ENCODE measurements around the gene ATXN8OS. TPM values are rescaled to one million over a fixed set of nuclear protein-coding genes. Genes with fewer than 3 reads are reported as not detected.
"Not testable (repeated sequence)": the region's sequence is repeated elsewhere in the genome, so short reads cannot be mapped to it uniquely, and the experiment has no call there.

The ATXN8OS gene
- not detected for polyA plus RNA-seq

DNA sequence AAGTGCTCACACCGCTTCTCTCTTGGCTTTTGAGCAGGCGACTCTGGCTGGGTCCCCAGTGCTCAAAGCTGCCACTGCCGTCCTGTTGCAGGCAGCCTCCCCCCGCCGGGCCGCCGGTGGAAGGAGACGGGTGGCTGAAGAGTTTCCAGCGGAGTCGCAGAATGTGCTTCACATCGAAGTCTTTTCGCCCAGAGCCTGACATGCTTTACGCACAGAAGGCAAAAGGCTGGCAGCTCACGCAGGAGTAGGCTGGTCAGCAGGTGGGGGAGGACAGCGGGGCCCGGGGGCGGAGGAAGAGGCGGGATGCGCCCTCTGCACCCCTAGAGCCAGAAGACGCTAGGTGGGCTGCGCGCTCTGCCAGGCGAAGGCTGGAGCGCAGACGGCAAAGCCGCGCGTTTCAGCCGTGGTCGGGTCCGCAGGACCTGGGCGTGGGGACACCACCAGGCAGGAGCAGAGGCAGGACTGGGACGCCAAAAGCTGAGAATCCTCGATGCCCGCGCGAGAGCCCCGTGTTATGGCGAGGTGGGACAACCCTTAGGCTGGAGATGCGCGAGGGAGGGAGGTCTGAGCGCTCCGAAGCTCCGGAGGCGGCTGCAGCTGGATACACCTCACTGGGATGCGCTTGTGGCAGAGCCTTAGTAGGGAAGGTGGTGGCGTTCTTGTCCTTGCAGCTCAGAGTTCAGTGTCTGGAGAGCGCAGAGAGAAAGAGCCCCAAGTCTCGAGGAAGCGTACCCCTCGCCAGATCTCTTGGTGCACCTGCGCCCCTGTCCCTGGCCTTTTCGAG, at the start of gene ATXN8OS:
ATXN8OS (plus strand) TSS at position 329 of the 784 bp plus-strand sequence.
- WGBS, 3 donors = 2 to 4% (median 3%) methylated on average over 52 to 53 of the region's 53 CpGs
- H3K27ac ChIP-seq (ENCODE audit: low read depth, low read length) = no peak within 1 kb of the TSS

GRCh38 chr13:70080012-70080411, 27.6 kb upstream of the ATXN8OS start:
- 21 to 39% (median 22%) methylated on average over 4 of the region's 4 CpGs for WGBS, 3 donors
- H3K27ac ChIP-seq (ENCODE audit: low read depth, low read length) = no peak overlapping the region

DNA sequence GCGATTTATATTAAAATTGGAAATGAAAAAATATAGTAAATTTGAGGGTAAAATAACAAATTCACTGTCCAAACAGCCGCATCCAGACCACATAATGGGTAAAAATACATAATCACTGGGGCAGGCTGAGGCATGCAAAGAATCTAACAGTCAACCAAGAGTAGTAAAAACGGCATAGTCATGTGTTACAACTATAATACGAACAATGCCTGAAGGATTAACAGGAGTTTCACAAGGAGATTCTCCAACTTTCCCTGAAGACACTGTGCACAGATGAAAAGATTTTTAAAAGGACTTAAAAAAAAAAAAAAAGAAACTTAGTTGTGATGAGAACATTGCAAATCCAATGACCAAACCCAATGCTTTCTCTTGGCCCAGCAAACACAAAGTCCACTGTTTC, 20.4 kb upstream of the ATXN8OS start:
- WGBS, 3 donors = 80 to 87% (median 83%) methylated on average over 4 of the region's 4 CpGs

GRCh38 chr13:70088926-70089325, 18.7 kb upstream of the ATXN8OS start:
- 73 to 88% (median 79%) methylated on average over 2 of the region's 2 CpGs for WGBS, 3 donors
- H3K27ac ChIP-seq (ENCODE audit: low read depth, low read length) = no peak overlapping the region

More for the DNA sequence above, 20.4 kb upstream of the ATXN8OS start:
- no peak overlapping the region for H3K27ac ChIP-seq (ENCODE audit: low read depth, low read length)

- 75 to 80% (median 78%) methylated on average over 2 of the region's 2 CpGs for WGBS, 3 donors
- H3K27ac ChIP-seq (ENCODE audit: low read depth, low read length) = no peak overlapping the region
Measured at GRCh38 chr13:70090036-70090723, 17.4 kb upstream of the ATXN8OS start.

DNA sequence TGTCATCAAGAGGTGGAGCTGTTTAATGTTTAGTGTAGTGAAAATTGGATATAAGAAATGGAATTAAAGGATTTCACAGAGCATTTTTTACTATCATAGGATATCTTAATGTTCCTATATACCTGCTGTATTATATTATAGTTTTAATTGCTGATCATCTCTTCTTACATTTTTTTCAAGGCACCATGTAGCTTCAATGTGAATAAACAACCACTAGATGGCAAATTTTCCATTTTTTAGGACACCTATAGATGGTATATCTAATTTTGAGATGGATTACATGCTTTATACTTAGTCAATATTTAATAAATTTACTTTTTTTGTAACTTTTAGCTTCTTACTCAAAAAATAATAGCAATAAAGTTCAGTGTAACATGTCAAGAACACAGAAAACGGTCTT, 9.0 kb upstream of the ATXN8OS start:
- 43 to 52% (median 48%) methylated on average over 1 of the region's 1 CpG for WGBS, 3 donors
- no peak overlapping the region for H3K27ac ChIP-seq (ENCODE audit: low read depth, low read length)

DNA sequence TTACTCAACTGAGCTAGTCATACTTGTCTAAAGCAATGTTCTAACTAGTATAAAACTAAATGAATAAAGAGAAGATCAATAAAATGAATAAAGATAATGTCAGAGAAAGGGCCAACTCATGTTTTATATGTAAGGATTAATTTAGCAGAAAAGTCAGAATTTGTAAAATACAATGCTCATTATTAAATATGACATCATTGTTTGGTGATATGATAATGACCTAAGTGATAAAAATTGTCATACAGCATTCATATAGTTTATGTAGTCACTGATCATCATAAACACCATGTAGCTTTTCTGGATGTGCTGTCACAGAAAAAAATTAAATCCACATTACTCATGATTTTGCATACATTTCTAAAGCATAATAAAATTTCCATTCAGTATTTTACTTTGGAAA, 3.1 kb upstream of the ATXN8OS start:
- H3K27ac ChIP-seq (ENCODE audit: low read depth, low read length) = no peak overlapping the region

GRCh38 chr13:70107125-70107497, 515 bp upstream of the ATXN8OS start:
- 30 to 34% (median 32%) methylated on average over 9 of the region's 9 CpGs for WGBS, 3 donors
- no peak overlapping the region for H3K27ac ChIP-seq (ENCODE audit: low read depth, low read length)

GRCh38 chr13:70108356-70109105, 905 bp downstream of the ATXN8OS start, which contains the start of gene KLHL1:
TSS of gene KLHL1 (minus strand) at chr13:70108452. CDS start at chr13:70107699, 753 bp downstream.
- no peak within 1 kb of the TSS for H3K27ac ChIP-seq (ENCODE audit: low read depth, low read length)
- 62 to 78% (median 66%) methylated on average over 16 to 18 of the region's 18 CpGs for WGBS, 3 donors

GRCh38 chr13:70117338-70117905, 9.8 kb downstream of the ATXN8OS start:
- WGBS, 3 donors = 22 to 67% (median 66%) methylated on average over 2 of the region's 2 CpGs
- H3K27ac ChIP-seq (ENCODE audit: low read depth, low read length) = no peak overlapping the region

- no peak overlapping the region for H3K27ac ChIP-seq (ENCODE audit: low read depth, low read length)
- 65 to 73% (median 66%) methylated on average over 5 of the region's 5 CpGs for WGBS, 3 donors
Measured at GRCh38 chr13:70125693-70126092, 18.1 kb downstream of the ATXN8OS start.

DNA sequence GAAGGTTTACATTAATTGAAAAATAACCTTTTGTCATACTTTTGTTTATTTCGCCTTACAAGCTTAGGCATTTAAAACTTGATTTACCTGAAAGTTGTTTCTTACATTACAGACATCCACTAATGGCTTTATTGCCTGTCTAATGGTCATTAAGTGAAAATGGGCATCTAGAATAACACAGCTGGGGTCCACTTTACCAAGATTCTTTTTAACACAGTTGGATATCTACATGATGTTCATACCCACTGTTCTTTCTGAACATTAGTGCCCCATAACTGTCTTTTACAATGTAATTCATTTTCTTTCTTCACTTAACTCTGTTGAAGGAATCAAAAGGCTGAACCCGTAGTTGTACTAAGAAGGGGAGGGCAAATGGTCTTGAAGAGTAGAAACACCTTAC, 20.5 kb downstream of the ATXN8OS start:
- 48 to 87% (median 72%) methylated on average over 2 of the region's 2 CpGs for WGBS, 3 donors
- no peak overlapping the region for H3K27ac ChIP-seq (ENCODE audit: low read depth, low read length)

- WGBS, 3 donors = 93 to 96% (median 94%) methylated on average over 12 of the region's 12 CpGs
- H3K27ac ChIP-seq (ENCODE audit: low read depth, low read length) = not testable (repeated sequence)
Measured at GRCh38 chr13:70142658-70143057, 35.0 kb downstream of the ATXN8OS start.

- H3K27ac ChIP-seq (ENCODE audit: low read depth, low read length) = no peak overlapping the region
- WGBS, 3 donors = 35 to 57% (median 38%) methylated on average over 5 of the region's 5 CpGs
Measured at GRCh38 chr13:70162141-70162540, 54.5 kb downstream of the ATXN8OS start.

- H3K27ac ChIP-seq (ENCODE audit: low read depth, low read length) = no peak overlapping the region
- WGBS, 3 donors = 72 to 89% (median 87%) methylated on average over 5 of the region's 5 CpGs
Measured at GRCh38 chr13:70170689-70171088, 63.1 kb downstream of the ATXN8OS start.

DNA sequence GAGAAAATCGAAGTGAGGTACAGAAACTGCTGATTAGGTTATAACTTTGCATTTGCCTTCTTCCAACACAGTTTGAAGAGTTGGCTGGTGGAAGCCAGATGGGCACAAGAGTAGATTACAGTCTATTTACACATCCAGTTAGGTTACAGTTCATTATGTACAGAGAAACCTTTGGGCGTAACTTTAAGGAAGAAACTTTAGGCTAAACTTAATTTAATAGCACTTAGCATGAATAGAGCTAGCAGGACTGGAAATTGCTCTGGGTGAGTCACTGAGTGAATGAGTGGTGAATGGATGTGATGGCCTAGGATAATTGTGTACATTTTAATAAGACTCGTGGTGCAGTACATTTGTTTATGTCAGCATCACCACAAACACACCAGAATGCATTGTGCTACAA, 63.5 kb downstream of the ATXN8OS start:
- H3K27ac ChIP-seq (ENCODE audit: low read depth, low read length) = no peak overlapping the region
- 52 to 79% (median 68%) methylated on average over 3 of the region's 3 CpGs for WGBS, 3 donors

- H3K27ac ChIP-seq (ENCODE audit: low read depth, low read length) = no peak overlapping the region
- WGBS, 3 donors = 46 to 64% (median 61%) methylated on average over 1 of the region's 1 CpG
Measured at GRCh38 chr13:70172946-70173597, 65.4 kb downstream of the ATXN8OS start.

GRCh38 chr13:70173598-70173959, 66.0 kb downstream of the ATXN8OS start:
- 58 to 59% (median 58%) methylated on average over 1 of the region's 1 CpG for WGBS, 3 donors
- no peak overlapping the region for H3K27ac ChIP-seq (ENCODE audit: low read depth, low read length)

All from adipose tissue (tissue), 3 donors.